Fibroblast of lung (primary cell): ENCODE data around the gene CDC42EP5. TPM values are rescaled to one million over a fixed set of nuclear protein-coding genes. Genes with fewer than 3 reads are reported as not detected.

Experiments
- DNase-seq, 2 donors: peaks; one replicate each; pipeline versions ENCODE4 v3.0.0 to v3.0.0-alpha.2; 2010; ENCODE audit warnings: low read depth in 2 of 2
- H2AFZ ChIP-seq: 2 replicates; pipeline ENCODE4 v1.5.1; 2012; ENCODE audit warnings: low read length, control low read depth, inconsistent platforms
- H3K27ac ChIP-seq: 2 replicates; pipeline ENCODE4 v1.5.1; 2011; ENCODE audit warnings: low read length, control low read depth; ENCODE audit not compliant: insufficient read depth
- H3K27me3 ChIP-seq: 2 replicates; pipeline ENCODE4 v1.5.1; 2011; ENCODE audit warnings: mild to moderate bottlenecking, low read length; ENCODE audit not compliant: control insufficient read depth, insufficient read depth
- H3K36me3 ChIP-seq: 2 replicates; pipeline ENCODE4 v1.5.1; 2011; ENCODE audit warnings: low read length; ENCODE audit not compliant: control insufficient read depth, insufficient read depth
- H3K4me1 ChIP-seq: 2 replicates; pipeline ENCODE4 v1.5.1; 2011; ENCODE audit warnings: low read length; ENCODE audit not compliant: control insufficient read depth, insufficient read depth; ENCODE audit errors: extremely low read depth
- H3K4me2 ChIP-seq: 2 replicates; pipeline ENCODE4 v1.5.1; 2011; ENCODE audit warnings: low read length, control low read depth; ENCODE audit not compliant: insufficient read depth; ENCODE audit errors: extremely low read depth
- H3K4me3 ChIP-seq, 4 experiments: fragments of 200-600 bp in 1 of 4; sonication (generic) in 1 of 4; replicated peaks in 1 of 4; 2 replicates each; pipeline ENCODE4 v1.5.1; 2011 to 2016; ENCODE audit warnings: low read length in 4 of 4, low read depth in 3 of 4, mild to moderate bottlenecking in 3 of 4, control low read depth in 2 of 4, inconsistent platforms in 1 of 4, mixed read lengths in 1 of 4; ENCODE audit not compliant: insufficient read depth in 1 of 4; ENCODE audit errors: control extremely low read depth in 1 of 4
- H3K79me2 ChIP-seq: 2 replicates; pipeline ENCODE4 v1.5.1; 2012; ENCODE audit warnings: mild to moderate bottlenecking, low read length, inconsistent platforms; ENCODE audit not compliant: control insufficient read depth, insufficient read depth
- H3K9ac ChIP-seq: 2 replicates; pipeline ENCODE4 v1.5.1; 2011; ENCODE audit warnings: mild to moderate bottlenecking, low read length, control low read depth; ENCODE audit not compliant: insufficient read depth
- H3K9me3 ChIP-seq: 2 replicates; pipeline ENCODE4 v1.5.1; 2012; ENCODE audit warnings: low read depth, low read length; ENCODE audit not compliant: control insufficient read depth, insufficient read depth
- H4K20me1 ChIP-seq: 2 replicates; pipeline ENCODE4 v1.5.1; 2011; ENCODE audit warnings: low read length; ENCODE audit not compliant: control insufficient read depth, insufficient read depth; ENCODE audit errors: extremely low read depth
- CTCF ChIP-seq, 2 donors: IDR thresholded peaks in 1 of 2; conservative IDR thresholded peaks in 1 of 2; 1 replicate in 1 of 2; 2 replicates in 1 of 2; pipeline ENCODE4 v1.5.1; 2011 to 2012; ENCODE audit warnings: low read length in 2 of 2, control low read depth in 1 of 2, inconsistent platforms in 1 of 2, low read depth in 1 of 2, mild to moderate bottlenecking in 1 of 2
- EZH2 ChIP-seq: IDR thresholded peaks from 2 replicates; pipeline ENCODE4 v1.5.1; 2012; ENCODE audit warnings: low read length, control low read depth, mild to moderate bottlenecking; ENCODE audit errors: missing control alignments
- polyA plus RNA-seq, 2 donors: library from polyadenylated mRNA; depleted of rRNA in 1 of 2; stranded (reverse) in 1 of 2; unstranded in 1 of 2; fragments of >200 nt; gene quantifications; 2 replicates each; pipeline ENCODE4 v1.2.1, GENCODE V29; 2011 to 2012; ENCODE audit warnings: missing spikeins in 1 of 2
- total RNA-seq: library from RNA; depleted of rRNA; stranded (reverse); fragments of >200 nt; gene quantifications from 2 replicates; pipeline ENCODE4 v1.2.1, GENCODE V29; 2014

CDC42EP5 gene
- total and polyA plus RNA-seq, 2 donors (not counting 1 experiment from before 2014, with no cell fraction given): 7.2 to 14.7 TPM

- Histone ChIP-seq H4K20me1 (no peaks in the 10 kb centered on the region), H3K27me3 (no peaks in the 10 kb centered on the region), H3K4me2 (no peak overlapping the region), H3K9ac (no peak overlapping the region), H3K4me3 (no peak overlapping the region), H2AFZ (no peak overlapping the region), H3K27ac (no peak overlapping the region), H3K9me3 (no peaks in the 10 kb centered on the region), H3K4me1 (no peaks in the 10 kb centered on the region), H3K36me3 (no peaks in the 10 kb centered on the region), H3K79me2 (no peaks in the 10 kb centered on the region)
- TF ChIP-seq CTCF (conservative IDR thresholded peaks at IDR 0.05 in 1 of 2, IDR thresholded peaks at IDR 0.05 in 1 of 2; ENCODE audit: low read depth in 1 of 2, low read length in 2 of 2) (no peak), EZH2 (no peak)
- no peak for DNase-seq
Measured at GRCh38 chr19:54429545-54430227, 43.4 kb downstream of the CDC42EP5 start.

- Histone ChIP-seq H3K4me2 (no peak overlapping the region), H3K27ac (no peak overlapping the region), H4K20me1 (no peaks in the 10 kb centered on the region), H3K9me3 (no peaks in the 10 kb centered on the region), H3K9ac (no peak overlapping the region), H3K27me3 (no peaks in the 10 kb centered on the region), H3K79me2 (no peaks in the 10 kb centered on the region), H3K4me1 (no peaks in the 10 kb centered on the region), H2AFZ (no peak overlapping the region), H3K36me3 (no peaks in the 10 kb centered on the region), H3K4me3 (no peak overlapping the region)
- TF ChIP-seq EZH2 (no peak), CTCF (conservative IDR thresholded peaks at IDR 0.05 in 1 of 2, IDR thresholded peaks at IDR 0.05 in 1 of 2; ENCODE audit: low read depth in 1 of 2, low read length in 2 of 2) (no peak)
- DNase-seq: no peak
Measured at GRCh38 chr19:54429176-54429495, 44.0 kb downstream of the CDC42EP5 start.

GRCh38 chr19:54428323-54429175, 44.5 kb downstream of the CDC42EP5 start:
- Histone ChIP-seq H3K79me2 (no peaks in the 10 kb centered on the region), H3K4me3 (no peak overlapping the region), H3K4me2 (no peak overlapping the region), H3K9me3 (no peaks in the 10 kb centered on the region), H4K20me1 (no peaks in the 10 kb centered on the region), H2AFZ (no peak overlapping the region), H3K4me1 (no peaks in the 10 kb centered on the region), H3K27me3 (no peaks in the 10 kb centered on the region), H3K36me3 (no peaks in the 10 kb centered on the region), H3K27ac (no peak overlapping the region), H3K9ac (no peak overlapping the region)
- TF ChIP-seq EZH2 (no peak), CTCF (conservative IDR thresholded peaks at IDR 0.05 in 1 of 2, IDR thresholded peaks at IDR 0.05 in 1 of 2; ENCODE audit: low read depth in 1 of 2, low read length in 2 of 2) (no peak)
- no peak for DNase-seq
